HEK293T (cell line): ENCODE measurements around the gene ARHGEF39.
"Not testable (repeated sequence)": the region's sequence is repeated elsewhere in the genome, so short reads cannot be mapped to it uniquely, and the experiment has no call there.

Experiments
- ARNT ChIP-seq: fragments of 450-650 bp; IDR thresholded peaks from 2 replicates; pipeline ENCODE4 v1.6.1; 2017; ENCODE audit warnings: mild to moderate bottlenecking
- BHLHE40 ChIP-seq: fragments of 450-650 bp; IDR thresholded peaks from 2 replicates; pipeline ENCODE4 v1.6.1; 2016; ENCODE audit warnings: mild to moderate bottlenecking, moderate library complexity, borderline replicate concordance
- CTBP1 ChIP-seq: fragments of 450-650 bp; IDR thresholded peaks from 2 replicates; pipeline ENCODE4 v1.6.1; 2016; ENCODE audit warnings: borderline replicate concordance
- ELF4 ChIP-seq: fragments of 450-650 bp; IDR thresholded peaks from 2 replicates; pipeline ENCODE4 v1.6.1; 2017; ENCODE audit warnings: antibody characterized with exemption
- FOXM1 ChIP-seq: fragments of 450-650 bp; IDR thresholded peaks from 2 replicates; pipeline ENCODE4 v1.6.1; 2017; ENCODE audit warnings: mild to moderate bottlenecking, borderline replicate concordance
- LEF1 ChIP-seq: fragments of 450-650 bp; IDR thresholded peaks from 2 replicates; pipeline ENCODE4 v1.6.1; 2017; ENCODE audit warnings: mild to moderate bottlenecking, borderline replicate concordance
- SP1 ChIP-seq: fragments of 450-650 bp; IDR thresholded peaks from 2 replicates; pipeline ENCODE4 v1.6.1; 2017

GRCh38 chr9:35612066-35612465 lies 52.9 kb downstream of the ARHGEF39 start:
- TF ChIP-seq ARNT, SP1, FOXM1, BHLHE40, LEF1, ELF4, CTBP1: not testable (repeated sequence)
